Transverse colon (tissue), 4 donors: Measurements from ENCODE around the gene VCPKMT. TPM values are rescaled to one million over a fixed set of nuclear protein-coding genes. Genes with fewer than 3 reads are reported as not detected.
"Not testable (repeated sequence)": the region's sequence is repeated elsewhere in the genome, so short reads cannot be mapped to it uniquely, and the experiment has no call there.

Experiments used
- DNase-seq: peaks from one replicate; pipeline ENCODE4 v3.0.0-alpha.2; 2019
- H3K27ac ChIP-seq, 4 donors: fragments of 200-600 bp; sonication (generic); 2 replicates each; pipeline ENCODE4 v1.5.1; 2016 to 2018; ENCODE audit warnings: inconsistent platforms in 4 of 4
- H3K27me3 ChIP-seq: fragments of 200-600 bp; sonication (generic); 2 replicates; pipeline ENCODE4 v1.5.1; 2017; ENCODE audit warnings: inconsistent platforms
- H3K36me3 ChIP-seq, 4 donors: fragments of 200-600 bp; sonication (generic); 2 replicates each; pipeline ENCODE4 v1.5.1; 2017 to 2019; ENCODE audit warnings: inconsistent platforms in 4 of 4
- H3K4me1 ChIP-seq, 4 donors: fragments of 200-600 bp; sonication (generic); 2 replicates each; pipeline ENCODE4 v1.5.1; 2017 to 2020; ENCODE audit warnings: inconsistent platforms in 4 of 4
- H3K4me3 ChIP-seq, 4 donors: fragments of 200-600 bp; sonication (generic); 1 replicate in 1 of 4; 2 replicates in 3 of 4; pipeline versions ENCODE4 v1.5.1 to v1.6.1; 2017 to 2019; ENCODE audit warnings: inconsistent platforms in 4 of 4
- H3K9me3 ChIP-seq, 2 donors: fragments of 200-600 bp; sonication (generic); 2 replicates each; pipeline ENCODE4 v1.5.1; 2017 to 2019; ENCODE audit warnings: inconsistent platforms in 2 of 2
- CTCF ChIP-seq, 5 experiments: fragments of 200-600 bp in 3 of 5; fragments of 450-650 bp in 2 of 5; sonication (generic) in 3 of 5; IDR thresholded peaks; 1 replicate in 2 of 5; 2 replicates in 3 of 5; pipeline ENCODE4 v1.5.1; 2016 to 2017; ENCODE audit warnings: antibody characterized with exemption in 5 of 5, inconsistent platforms in 3 of 5, mild to moderate bottlenecking in 2 of 5, moderate library complexity in 1 of 5
- EP300 ChIP-seq: sonication (generic); formaldehyde crosslinking; IDR thresholded peaks from one replicate; pipeline ENCODE4 v1.6.1; 2017; ENCODE audit warnings: antibody characterized with exemption, low read depth
- POLR2A ChIP-seq: fragments of 450-650 bp; IDR thresholded peaks from one replicate; pipeline ENCODE4 v1.6.1; 2016; ENCODE audit warnings: antibody characterized with exemption, mild to moderate bottlenecking, moderate library complexity
- POLR2AphosphoS5 ChIP-seq, 3 donors: sonication (generic); formaldehyde crosslinking; IDR thresholded peaks; one replicate each; pipeline ENCODE4 v1.6.1; 2016; ENCODE audit warnings: antibody characterized with exemption in 3 of 3
- WGBS, 2 donors: methylation state at CpG; one replicate each; pipeline ENCODE4 v1.1.5; 2018; ENCODE audit warnings: low coverage in 1 of 2; 5-methylcytosine and 5-hydroxymethylcytosine counted together
- in situ Hi-C, 4 donors: fragments of 200-750 bp; cut with MboI; loops; one replicate each; pipeline versions ENCODE4 v1.15.0 to v1.15.1; 2017; ENCODE audit warnings: low sequenced_read_pairs in 3 of 4, low pct_ligation_motif_present in 1 of 4, low pct_unique_long_range_greater_than_20kb in 1 of 4
- intact Hi-C: fragments of 100-400 bp; cut with DNase I; formaldehyde crosslinking; loops from one replicate; pipeline ENCODE4 v1.15.1; 2023; ENCODE audit warnings: low total_unique reads
- total RNA-seq, 4 donors: library from RNA; depleted of rRNA; stranded (reverse); fragments of >200 nt; gene quantifications; one replicate each; pipeline ENCODE4 v1.1.0, GENCODE V29; 2016

The VCPKMT gene
- total RNA-seq, 4 donors from 2014 or later = 3.7 to 12.1 (median 5.9) TPM

- DNase-seq = peak; percentile 74
- Histone ChIP-seq H3K4me3 (no peak overlapping the region), H3K27me3 (no peaks in the 10 kb centered on the region), H3K27ac (peak overlapping the region; percentile 45 to 73 (median 62)), H3K9me3 (no peaks in the 10 kb centered on the region), H3K4me1 (peaks cover 0 to 6% (median 0%) of the 10 kb centered on the region in 4 donors), H3K36me3 (no peaks in the 10 kb centered on the region)
- in situ Hi-C loops = no loop called here
- TF ChIP-seq POLR2A = peak; percentile 41
- peak in 1 of 3 donors; percentile 39 for TF ChIP-seq POLR2AphosphoS5 (IDR thresholded peaks at IDR 0.05)
- no peak for TF ChIP-seq CTCF (IDR thresholded peaks at IDR 0.05)
- no peak for TF ChIP-seq EP300
- intact Hi-C loops = no loop called here
- WGBS, 2 donors = 59 to 69% methylated on average over 5 to 10 of the region's 10 CpGs
Measured at GRCh38 chr14:50082784-50083466, 33.4 kb downstream of the VCPKMT start.

GRCh38 chr14:50082308-50082742, 34.0 kb downstream of the VCPKMT start:
- H3K36me3 ChIP-seq = no peaks in the 10 kb centered on the region
- peaks cover 0 to 6% (median 0%) of the 10 kb centered on the region in 4 donors for H3K4me1 ChIP-seq
- intact Hi-C loops = no loop called here
- DNase-seq = no peak
- no peaks in the 10 kb centered on the region for H3K27me3 ChIP-seq
- in situ Hi-C loops = no loop called here
- peak overlapping the region; percentile 44 to 68 (median 51) for H3K27ac ChIP-seq
- no peak overlapping the region for H3K4me3 ChIP-seq
- no peaks in the 10 kb centered on the region for H3K9me3 ChIP-seq
- 14 to 70% methylated on average over 2 to 8 of the region's 8 CpGs for WGBS, 2 donors
- TF ChIP-seq POLR2AphosphoS5 (IDR thresholded peaks at IDR 0.05) = no peak
- no peak for TF ChIP-seq EP300
- no peak for TF ChIP-seq POLR2A
- no peak for TF ChIP-seq CTCF (IDR thresholded peaks at IDR 0.05)

GRCh38 chr14:50079103-50079502, 37.3 kb downstream of the VCPKMT start:
- H3K9me3 ChIP-seq, DNase-seq, in situ Hi-C loops, H3K27me3 ChIP-seq, H3K36me3 ChIP-seq, H3K4me3 ChIP-seq, intact Hi-C loops, H3K4me1 ChIP-seq, H3K27ac ChIP-seq: not testable (repeated sequence)
- WGBS, 2 donors = 100% methylated on average over 1 of the region's 1 CpG

- H3K27ac ChIP-seq, DNase-seq, H3K4me3 ChIP-seq, H3K27me3 ChIP-seq, in situ Hi-C loops, intact Hi-C loops, H3K36me3 ChIP-seq, H3K9me3 ChIP-seq: not testable (repeated sequence)
- WGBS, 2 donors = 93 to 96% methylated on average over 3 to 30 of the region's 32 CpGs
- peaks cover 0 to 11% (median 4%) of the 10 kb centered on the region in 4 donors for H3K4me1 ChIP-seq
Measured at GRCh38 chr14:50073663-50074062, 42.7 kb downstream of the VCPKMT start.

- no peaks in the 10 kb centered on the region for H3K9me3 ChIP-seq
- WGBS, 2 donors = 82 to 100% methylated on average over 1 of the region's 1 CpG
- H3K4me1 ChIP-seq = peaks cover 0 to 21% (median 9%) of the 10 kb centered on the region in 4 donors
- H3K4me3 ChIP-seq = no peak overlapping the region
- TF ChIP-seq POLR2AphosphoS5 (IDR thresholded peaks at IDR 0.05) = no peak
- DNase-seq = no peak
- intact Hi-C loops (no loop called here), in situ Hi-C loops (no loop called here)
- no peaks in the 10 kb centered on the region for H3K27me3 ChIP-seq
- H3K36me3 ChIP-seq = no peaks in the 10 kb centered on the region
- H3K27ac ChIP-seq = no peak overlapping the region
Measured at GRCh38 chr14:50072395-50072794, 44.0 kb downstream of the VCPKMT start.
